Measurements from ENCODE around the gene CASP8AP2.

GRCh38 chr6:89792881-89793280 is 36.8 kb upstream of the CASP8AP2 start:
- no peak for TF ChIP-seq BHLHE40 (IDR thresholded peaks at IDR 0.05; ENCODE audit: low read length)
- TF ChIP-seq CTCF (CRISPR knock-in tag; IDR thresholded peaks at IDR 0.05), result peak; percentile 76
- TF ChIP-seq BCLAF1 (IDR thresholded peaks at IDR 0.05), result no peak
- TF ChIP-seq RAD21 (CRISPR knock-in tag; IDR thresholded peaks at IDR 0.05), result no peak
- no peak for TF ChIP-seq PAX8 (CRISPR knock-in tag; IDR thresholded peaks at IDR 0.05; ENCODE audit: borderline replicate concordance)
- no peak for TF ChIP-seq ZNF530 (CRISPR knock-in tag; IDR thresholded peaks at IDR 0.05; ENCODE audit: low read depth)

Data from HepG2 (cell line).